Chondrocyte (in vitro differentiated cells): ENCODE results near the gene PEAK1. TPM values are rescaled to one million over a fixed set of nuclear protein-coding genes. Genes with fewer than 3 reads are reported as not detected.
A peak's percentile ranks its signal among the peaks of the same experiment; 100 is the strongest.

Experiments used
- DNase-seq: peaks from one replicate; pipeline ENCODE4 v3.0.0; 2021; ENCODE audit warnings: mixed read lengths, low spot score
- H3K27ac Mint-ChIP-seq: one replicate; pipeline ENCODE4 v1.8.0; 2021; ENCODE audit warnings: mild to moderate bottlenecking, moderate library complexity, mixed read lengths; ENCODE audit not compliant: unreplicated experiment
- H3K27me3 Mint-ChIP-seq: 2 replicates; pipeline ENCODE4 v1.8.0; 2021; ENCODE audit warnings: low read depth, mixed read lengths
- H3K36me3 Mint-ChIP-seq: 2 replicates; pipeline ENCODE4 v1.8.0; 2021; ENCODE audit warnings: low read depth, mixed read lengths
- H3K4me1 Mint-ChIP-seq: 2 replicates; pipeline ENCODE4 v1.8.0; 2021; ENCODE audit warnings: low read depth, mild to moderate bottlenecking, mixed read lengths
- H3K4me3 Mint-ChIP-seq: one replicate; pipeline ENCODE4 v1.8.0; 2021; ENCODE audit warnings: mild to moderate bottlenecking, moderate library complexity, mixed read lengths; ENCODE audit not compliant: unreplicated experiment
- H3K9me3 Mint-ChIP-seq: 2 replicates; pipeline ENCODE4 v1.8.0; 2021; ENCODE audit warnings: low read depth, mixed read lengths
- total RNA-seq: library from RNA; stranded (reverse); gene quantifications from 3 replicates; pipeline ENCODE4 v1.2.1, GENCODE V29; 2021
- TF ChIP-seq, protein P1 (sequence below): fragments of 200-600 bp; sonication (generic); IDR thresholded peaks from 2 replicates; pipeline ENCODE4 v1.5.0; 2021; ENCODE audit warnings: antibody characterized with exemption, mild to moderate bottlenecking, moderate library complexity

Gene PEAK1
- total RNA-seq, 1 donor from 2014 or later: 143 TPM

- TF ChIP-seq, protein P1, sequence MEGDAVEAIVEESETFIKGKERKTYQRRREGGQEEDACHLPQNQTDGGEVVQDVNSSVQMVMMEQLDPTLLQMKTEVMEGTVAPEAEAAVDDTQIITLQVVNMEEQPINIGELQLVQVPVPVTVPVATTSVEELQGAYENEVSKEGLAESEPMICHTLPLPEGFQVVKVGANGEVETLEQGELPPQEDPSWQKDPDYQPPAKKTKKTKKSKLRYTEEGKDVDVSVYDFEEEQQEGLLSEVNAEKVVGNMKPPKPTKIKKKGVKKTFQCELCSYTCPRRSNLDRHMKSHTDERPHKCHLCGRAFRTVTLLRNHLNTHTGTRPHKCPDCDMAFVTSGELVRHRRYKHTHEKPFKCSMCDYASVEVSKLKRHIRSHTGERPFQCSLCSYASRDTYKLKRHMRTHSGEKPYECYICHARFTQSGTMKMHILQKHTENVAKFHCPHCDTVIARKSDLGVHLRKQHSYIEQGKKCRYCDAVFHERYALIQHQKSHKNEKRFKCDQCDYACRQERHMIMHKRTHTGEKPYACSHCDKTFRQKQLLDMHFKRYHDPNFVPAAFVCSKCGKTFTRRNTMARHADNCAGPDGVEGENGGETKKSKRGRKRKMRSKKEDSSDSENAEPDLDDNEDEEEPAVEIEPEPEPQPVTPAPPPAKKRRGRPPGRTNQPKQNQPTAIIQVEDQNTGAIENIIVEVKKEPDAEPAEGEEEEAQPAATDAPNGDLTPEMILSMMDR: no peak
- Mint-ChIP-seq H3K36me3 (peaks cover 17% of the 10 kb centered on the region), H3K4me1 (peaks cover 45% of the 10 kb centered on the region), H3K27me3 (no peaks in the 10 kb centered on the region), H3K4me3 (no peak overlapping the region), H3K27ac (no peak overlapping the region), H3K9me3 (no peaks in the 10 kb centered on the region)
- DNase-seq: no peak
Measured at GRCh38 chr15:77459031-77459430, 39.1 kb upstream of the PEAK1 start.

GRCh38 chr15:77457905-77458265 is 38.0 kb upstream of the PEAK1 start:
- TF ChIP-seq, protein P1: no peak
- H3K4me1 Mint-ChIP-seq: peaks cover 52% of the 10 kb centered on the region
- H3K27ac Mint-ChIP-seq: peak overlapping the region; percentile 87
- H3K9me3 Mint-ChIP-seq: no peaks in the 10 kb centered on the region
- H3K4me3 Mint-ChIP-seq: no peak overlapping the region
- peaks cover 17% of the 10 kb centered on the region for H3K36me3 Mint-ChIP-seq
- H3K27me3 Mint-ChIP-seq: no peaks in the 10 kb centered on the region
- DNase-seq: no peak

- H3K4me1 Mint-ChIP-seq: peaks cover 53% of the 10 kb centered on the region
- peak overlapping the region; percentile 87 for H3K27ac Mint-ChIP-seq
- no peaks in the 10 kb centered on the region for H3K9me3 Mint-ChIP-seq
Measured at GRCh38 chr15:77457191-77457904, 37.4 kb upstream of the PEAK1 start.

DNA sequence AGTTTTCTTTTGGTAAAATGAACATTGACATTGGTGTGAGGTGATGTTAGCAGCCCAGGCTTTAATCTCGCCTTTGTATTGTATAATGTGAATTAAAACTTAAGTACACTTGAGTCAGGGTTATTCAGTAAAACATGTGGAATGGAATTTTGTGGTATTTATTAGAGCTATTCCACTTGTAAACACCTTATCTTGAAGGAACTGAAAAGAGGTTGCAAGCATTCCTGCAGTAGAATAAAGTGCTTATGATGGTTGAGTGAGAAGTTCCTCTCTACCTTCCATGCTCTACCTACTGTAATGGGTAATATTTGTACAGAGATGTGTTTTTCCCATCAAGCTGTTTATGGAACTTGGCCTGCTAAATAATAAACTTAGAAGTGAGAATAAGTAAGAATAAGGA is 36.8 kb upstream of the PEAK1 start:
- H3K36me3 Mint-ChIP-seq: peaks cover 17% of the 10 kb centered on the region
- H3K27ac Mint-ChIP-seq: peak overlapping the region; percentile 87
- no peak overlapping the region for H3K4me3 Mint-ChIP-seq
- TF ChIP-seq, protein P1: no peak
- H3K27me3 Mint-ChIP-seq: no peaks in the 10 kb centered on the region
- peaks cover 54% of the 10 kb centered on the region for H3K4me1 Mint-ChIP-seq
- no peak for DNase-seq
- no peaks in the 10 kb centered on the region for H3K9me3 Mint-ChIP-seq

More at GRCh38 chr15:77457191-77457904, 37.4 kb upstream of the PEAK1 start:
- Mint-ChIP-seq H3K27me3 (no peaks in the 10 kb centered on the region), H3K36me3 (peaks cover 17% of the 10 kb centered on the region), H3K4me3 (no peak overlapping the region)
- TF ChIP-seq, protein P1: no peak
- no peak for DNase-seq

GRCh38 chr15:77455696-77456321 is 35.9 kb upstream of the PEAK1 start:
- H3K27me3 Mint-ChIP-seq: no peaks in the 10 kb centered on the region
- peak overlapping the region; percentile 93 for H3K27ac Mint-ChIP-seq
- no peak for DNase-seq
- H3K4me3 Mint-ChIP-seq: no peak overlapping the region
- TF ChIP-seq, protein P1: no peak
- peaks cover 54% of the 10 kb centered on the region for H3K4me1 Mint-ChIP-seq
- H3K9me3 Mint-ChIP-seq: peaks cover 3% of the 10 kb centered on the region
- peaks cover 14% of the 10 kb centered on the region for H3K36me3 Mint-ChIP-seq
